GM11168 (cell line): ENCODE data around the gene ARHGEF10L.
"Not testable (repeated sequence)": the region's sequence is repeated elsewhere in the genome, so short reads cannot be mapped to it uniquely, and the experiment has no call there.

Source experiments
- in situ Hi-C: fragments of 300-500 bp; cut with MboI; formaldehyde crosslinking; loops from one replicate; pipeline ENCODE4 v1.12.0; 2022; ENCODE audit warnings: low sequenced_read_pairs; ENCODE audit not compliant: unreplicated experiment

ARHGEF10L gene

GRCh38 chr1:17539477-17540254 lies at the start of gene ARHGEF10L:
ARHGEF10L (plus strand) TSS chr1:17539698; CDS start chr1:17580596, 40,898 bp downstream.
- in situ Hi-C loops, result no loop called here

- in situ Hi-C loops, result not testable (repeated sequence)
Observed at GRCh38 chr1:17489768-17490417, 49.6 kb upstream of the ARHGEF10L start.

GRCh38 chr1:17490667-17491066 lies 48.8 kb upstream of the ARHGEF10L start:
- in situ Hi-C loops, result not testable (repeated sequence)

GRCh38 chr1:17494114-17494729 lies 45.3 kb upstream of the ARHGEF10L start:
- in situ Hi-C loops, result no loop called here

- in situ Hi-C loops, result no loop called here
Observed at GRCh38 chr1:17496419-17496818, 43.1 kb upstream of the ARHGEF10L start.

- in situ Hi-C loops, result no loop called here
Observed at GRCh38 chr1:17498214-17498613, 41.3 kb upstream of the ARHGEF10L start.

- in situ Hi-C loops, result loop anchor here (5.0 to 10.0 kb wide), 2 partner anchors 62 to 105 kb away; no protein-coding TSS in a partner anchor
Observed at GRCh38 chr1:17502326-17502778, 37.1 kb upstream of the ARHGEF10L start.

GRCh38 chr1:17503146-17503545 lies 36.4 kb upstream of the ARHGEF10L start:
- in situ Hi-C loops, result loop anchor here (5.0 to 10.0 kb wide), 2 partner anchors 62 to 104 kb away; no protein-coding TSS in a partner anchor

- in situ Hi-C loops, result loop anchor here (10.0 kb wide), 1 partner anchor 58 kb away; no protein-coding TSS in a partner anchor
Observed at GRCh38 chr1:17507200-17507599, 32.3 kb upstream of the ARHGEF10L start.

GRCh38 chr1:17507915-17508314 lies 31.6 kb upstream of the ARHGEF10L start:
- in situ Hi-C loops, result loop anchor here (10.0 kb wide), 1 partner anchor 57 kb away; no protein-coding TSS in a partner anchor

GRCh38 chr1:17509363-17509762 lies 30.1 kb upstream of the ARHGEF10L start:
- in situ Hi-C loops, result loop anchor here (10.0 kb wide), 1 partner anchor 55 kb away; no protein-coding TSS in a partner anchor

GRCh38 chr1:17510138-17510537 lies 29.4 kb upstream of the ARHGEF10L start:
- in situ Hi-C loops, result no loop called here

GRCh38 chr1:17511188-17511587 lies 28.3 kb upstream of the ARHGEF10L start:
- in situ Hi-C loops, result no loop called here

- in situ Hi-C loops, result no loop called here
Observed at GRCh38 chr1:17513131-17513530, 26.4 kb upstream of the ARHGEF10L start.

- in situ Hi-C loops, result no loop called here
Observed at GRCh38 chr1:17514776-17515175, 24.7 kb upstream of the ARHGEF10L start.

- in situ Hi-C loops, result no loop called here
Observed at GRCh38 chr1:17515902-17516301, 23.6 kb upstream of the ARHGEF10L start.

- in situ Hi-C loops, result no loop called here
Observed at GRCh38 chr1:17516303-17517214, 22.9 kb upstream of the ARHGEF10L start.

- in situ Hi-C loops, result no loop called here
Observed at GRCh38 chr1:17520041-17520440, 19.5 kb upstream of the ARHGEF10L start.

- in situ Hi-C loops, result no loop called here
Observed at GRCh38 chr1:17520473-17521319, 18.8 kb upstream of the ARHGEF10L start.
